Lower leg skin (tissue), 3 donors: ENCODE results near the gene OR1E2.
"Not testable (repeated sequence)": the region's sequence is repeated elsewhere in the genome, so short reads cannot be mapped to it uniquely, and the experiment has no call there.

Experiments
- CTCF ChIP-seq, 3 donors: fragments of 450-650 bp; IDR thresholded peaks; one replicate each; pipeline ENCODE4 v1.5.1; 2016; ENCODE audit warnings: antibody characterized with exemption in 3 of 3, mild to moderate bottlenecking in 3 of 3, moderate library complexity in 2 of 3
- POLR2A ChIP-seq, 2 donors: fragments of 450-650 bp; IDR thresholded peaks; one replicate each; pipeline ENCODE4 v1.6.1; 2016 to 2017; ENCODE audit warnings: antibody characterized with exemption in 2 of 2, mild to moderate bottlenecking in 1 of 2, moderate library complexity in 1 of 2

DNA sequence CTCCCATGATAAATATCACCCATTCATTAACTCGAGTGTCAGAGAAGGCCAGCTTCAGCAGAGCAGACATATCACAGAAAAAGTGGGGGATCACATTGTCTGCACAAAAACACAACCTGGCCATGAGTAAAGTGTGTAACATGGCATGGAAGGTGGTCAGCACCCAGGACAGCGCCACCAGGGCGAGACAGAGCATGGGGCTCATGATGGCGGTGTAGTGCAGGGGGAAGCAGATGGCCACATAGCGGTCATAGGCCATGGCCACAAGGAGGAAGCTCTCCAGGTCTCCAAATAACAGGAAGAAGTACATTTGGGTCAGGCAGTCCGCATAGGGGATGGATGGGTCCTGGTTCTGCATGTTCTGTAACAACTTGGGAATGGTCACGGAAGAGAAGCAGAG lies 35.8 kb downstream of the OR1E2 start:
- TF ChIP-seq CTCF, POLR2A (IDR thresholded peaks at IDR 0.05): not testable (repeated sequence)
